Suprapubic skin (tissue), 4 donors: ENCODE measurements around the gene ADCY6.

Experiments used
- EP300 ChIP-seq: sonication (generic); formaldehyde crosslinking; IDR thresholded peaks from one replicate; pipeline ENCODE4 v1.6.1; 2017; ENCODE audit warnings: antibody characterized with exemption
- POLR2A ChIP-seq, 2 donors: fragments of 450-650 bp; IDR thresholded peaks; one replicate each; pipeline ENCODE4 v1.6.1; 2017; ENCODE audit warnings: antibody characterized with exemption in 2 of 2, mild to moderate bottlenecking in 2 of 2, moderate library complexity in 2 of 2
- POLR2AphosphoS5 ChIP-seq, 3 donors: sonication (generic); formaldehyde crosslinking; IDR thresholded peaks; one replicate each; pipeline ENCODE4 v1.6.1; 2017; ENCODE audit warnings: antibody characterized with exemption in 3 of 3

DNA sequence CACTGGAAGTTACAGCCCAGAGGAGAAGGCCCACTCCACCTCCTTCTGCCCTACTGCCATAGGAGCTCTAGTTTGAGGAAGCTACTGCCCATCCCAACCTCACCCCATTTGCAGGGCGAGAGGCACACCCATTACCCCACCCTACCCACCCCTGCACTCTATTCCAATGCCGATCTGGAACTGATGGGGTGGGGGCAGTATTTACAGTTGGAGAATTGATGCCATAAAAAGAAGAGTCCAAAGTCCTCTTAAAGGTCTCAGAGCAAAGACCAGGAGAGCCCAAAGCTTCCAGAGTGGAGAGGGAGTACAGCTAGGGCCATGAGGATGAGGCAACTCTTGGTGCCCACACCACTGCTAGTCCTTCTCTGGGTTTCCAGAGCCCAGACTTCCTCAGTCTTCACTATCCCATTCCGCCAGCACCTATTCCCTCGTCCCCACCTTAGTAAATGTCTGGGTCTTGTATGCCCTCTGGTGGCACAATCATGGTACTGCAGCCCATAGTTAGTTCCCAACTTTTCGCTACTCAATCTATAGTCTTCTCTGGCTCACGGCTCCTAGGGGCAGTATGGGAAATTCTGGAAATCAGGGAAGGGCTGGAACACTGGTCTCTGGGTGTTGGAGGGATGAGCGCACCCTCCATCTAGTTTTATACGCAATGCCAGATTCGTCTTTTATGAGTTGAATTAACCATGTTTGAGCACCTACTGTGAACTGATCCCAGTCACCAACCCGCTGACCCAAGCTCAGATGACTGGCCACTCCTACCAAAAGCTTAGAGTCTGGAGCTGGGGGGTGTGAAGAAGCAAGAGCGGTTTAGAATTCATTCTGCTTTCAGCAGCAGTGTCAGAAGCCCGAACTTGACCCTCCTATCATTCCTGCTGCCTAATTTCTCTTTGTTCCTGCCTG lies 6.9 kb upstream of the ADCY6 start:
- no peak for TF ChIP-seq POLR2A (IDR thresholded peaks at IDR 0.05)
- TF ChIP-seq POLR2AphosphoS5 (IDR thresholded peaks at IDR 0.05) = no peak
- TF ChIP-seq EP300 = no peak
